GM21360 (cell line): ENCODE measurements around the gene TMEM134.
A peak's percentile ranks its signal among the peaks of the same experiment; 100 is the strongest.
"Not testable (repeated sequence)": the region's sequence is repeated elsewhere in the genome, so short reads cannot be mapped to it uniquely, and the experiment has no call there.

Experiments used
- ATAC-seq: cut with Tn5 transposase; IDR thresholded peaks from one replicate; pipeline ENCODE4 v1.9.1; 2021; ENCODE audit warnings: mild to moderate bottlenecking, moderate library complexity; ENCODE audit not compliant: unreplicated experiment

TMEM134 gene

GRCh38 chr11:67486481-67487195 lies 17.6 kb upstream of the TMEM134 start:
- ATAC-seq = no peak

GRCh38 chr11:67485873-67486361 lies 16.9 kb upstream of the TMEM134 start:
- not testable (repeated sequence) for ATAC-seq

- ATAC-seq = no peak
Measured at GRCh38 chr11:67484847-67485311, 15.8 kb upstream of the TMEM134 start.

GRCh38 chr11:67483831-67484665 lies 15.0 kb upstream of the TMEM134 start:
- ATAC-seq = no peak

GRCh38 chr11:67482827-67483798 lies 14.1 kb upstream of the TMEM134 start, which contains the start of gene AIP:
TSS of gene AIP (plus strand) at chr11:67483026. CDS start at chr11:67483159, 133 bp downstream.
- peak; percentile 57 for ATAC-seq

GRCh38 chr11:67482275-67482826 lies 13.3 kb upstream of the TMEM134 start:
- no peak for ATAC-seq

- ATAC-seq = not testable (repeated sequence)
Measured at GRCh38 chr11:67477344-67478050, 8.4 kb upstream of the TMEM134 start.

GRCh38 chr11:67476692-67477091 lies 7.6 kb upstream of the TMEM134 start:
- not testable (repeated sequence) for ATAC-seq

GRCh38 chr11:67472882-67473281 lies 3.8 kb upstream of the TMEM134 start:
- ATAC-seq = no peak

GRCh38 chr11:67470337-67471002 lies 1.4 kb upstream of the TMEM134 start:
- ATAC-seq = no peak

GRCh38 chr11:67469508-67469811 lies 409 bp upstream of the TMEM134 start:
- no peak for ATAC-seq

- no peak for ATAC-seq
Measured at GRCh38 chr11:67468456-67468758, 644 bp downstream of the TMEM134 start.

- no peak for ATAC-seq
Measured at GRCh38 chr11:67468056-67468455, 995 bp downstream of the TMEM134 start.

GRCh38 chr11:67466962-67467771 lies 1.9 kb downstream of the TMEM134 start:
- no peak for ATAC-seq

- ATAC-seq = no peak
Measured at GRCh38 chr11:67466367-67466766, 2.7 kb downstream of the TMEM134 start.

GRCh38 chr11:67465530-67465929 lies 3.5 kb downstream of the TMEM134 start:
- not testable (repeated sequence) for ATAC-seq

- no peak for ATAC-seq
Measured at GRCh38 chr11:67465189-67465510, 3.9 kb downstream of the TMEM134 start.

- no peak for ATAC-seq
Measured at GRCh38 chr11:67464411-67465188, 4.5 kb downstream of the TMEM134 start.
